ENCODE data around the gene GARS1.
"Not testable (repeated sequence)": the region's sequence is repeated elsewhere in the genome, so short reads cannot be mapped to it uniquely, and the experiment has no call there.

GARS1 gene

DNA sequence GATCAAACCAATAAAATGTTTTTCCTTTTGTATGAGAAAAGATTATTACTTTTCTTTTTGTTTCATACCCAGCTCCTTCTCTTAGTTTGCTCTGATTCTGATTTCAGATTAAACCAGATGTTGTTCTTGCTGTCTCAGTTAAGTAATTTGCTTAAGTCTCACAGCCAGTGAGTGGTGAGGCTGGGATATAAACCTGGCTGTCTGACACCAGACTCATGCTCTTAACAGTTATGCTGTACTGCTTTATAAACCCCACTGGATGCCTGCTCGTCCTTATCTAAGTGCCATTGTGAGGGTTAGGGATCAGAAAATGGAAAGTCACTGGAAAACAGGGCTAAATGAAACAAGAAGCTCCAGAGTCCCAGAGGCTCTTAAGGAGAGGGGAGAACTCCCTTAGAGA lies 24.3 kb downstream of the GARS1 start:
- peaks cover 19 to 36% of the 10 kb centered on the region in 2 donors for H3K36me3 ChIP-seq (ENCODE audit: control insufficient read depth in 2 of 2, insufficient read depth in 2 of 2, low read length in 2 of 2)

GRCh38 chr7:30625283-30625682 lies 30.6 kb downstream of the GARS1 start:
- no peak overlapping the region for H3K9ac ChIP-seq (ENCODE audit: low read length in 2 of 2)
- H3K9me3 ChIP-seq (ENCODE audit: control insufficient read depth in 2 of 2, low read length in 2 of 2), result no peaks in the 10 kb centered on the region
- H3K27ac ChIP-seq (ENCODE audit: low read length), result no peak overlapping the region
- peaks cover 30 to 52% of the 10 kb centered on the region in 2 donors for H3K36me3 ChIP-seq (ENCODE audit: control insufficient read depth in 2 of 2, insufficient read depth in 2 of 2, low read length in 2 of 2)
- no peaks in the 10 kb centered on the region for H3K4me1 ChIP-seq (ENCODE audit: control insufficient read depth, insufficient read depth, low read length)
- no peak overlapping the region for H3K4me3 ChIP-seq (ENCODE audit: low read length in 2 of 2)
- H3K27me3 ChIP-seq (ENCODE audit: control insufficient read depth in 1 of 2, insufficient read depth in 2 of 2, low read length in 2 of 2), result no peaks in the 10 kb centered on the region

More for the DNA sequence above, 24.3 kb downstream of the GARS1 start:
- Histone ChIP-seq H3K4me3 (ENCODE audit: low read length in 2 of 2) (no peak overlapping the region), H3K27me3 (ENCODE audit: control insufficient read depth in 1 of 2, insufficient read depth in 2 of 2, low read length in 2 of 2) (no peaks in the 10 kb centered on the region), H3K27ac (ENCODE audit: low read length) (no peak overlapping the region), H3K9ac (ENCODE audit: low read length in 2 of 2) (no peak overlapping the region), H3K9me3 (ENCODE audit: control insufficient read depth in 2 of 2, low read length in 2 of 2) (no peaks in the 10 kb centered on the region), H3K4me1 (ENCODE audit: control insufficient read depth, insufficient read depth, low read length) (no peaks in the 10 kb centered on the region)

DNA sequence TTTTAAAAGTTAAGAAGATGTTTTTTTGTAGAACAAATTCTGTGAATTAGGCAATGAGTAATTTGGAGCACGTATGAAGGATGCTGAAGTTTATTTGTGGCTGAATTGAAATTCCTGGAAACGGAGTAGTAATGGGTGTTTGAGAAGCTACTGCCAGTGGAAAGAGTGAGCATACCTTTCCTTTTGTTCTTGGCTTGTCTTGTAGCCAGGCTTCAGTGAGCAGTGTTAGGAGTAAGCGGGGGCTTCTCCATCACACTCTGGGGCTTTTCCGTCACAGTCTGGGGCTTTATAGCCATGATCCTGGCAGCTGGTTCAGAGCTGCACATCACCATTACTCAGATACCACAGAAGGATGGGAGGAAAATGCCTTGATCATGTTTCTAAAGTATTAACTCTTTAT lies 32.3 kb downstream of the GARS1 start:
- no peak overlapping the region for H3K27ac ChIP-seq (ENCODE audit: low read length)
- H3K27me3 ChIP-seq (ENCODE audit: control insufficient read depth in 1 of 2, insufficient read depth in 2 of 2, low read length in 2 of 2), result no peaks in the 10 kb centered on the region
- H3K36me3 ChIP-seq (ENCODE audit: control insufficient read depth in 2 of 2, insufficient read depth in 2 of 2, low read length in 2 of 2), result peaks cover 27 to 48% of the 10 kb centered on the region in 2 donors
- H3K4me3 ChIP-seq (ENCODE audit: low read length in 2 of 2), result no peak overlapping the region
- H3K9ac ChIP-seq (ENCODE audit: low read length in 2 of 2), result no peak overlapping the region
- no peaks in the 10 kb centered on the region for H3K9me3 ChIP-seq (ENCODE audit: control insufficient read depth in 2 of 2, low read length in 2 of 2)
- no peaks in the 10 kb centered on the region for H3K4me1 ChIP-seq (ENCODE audit: control insufficient read depth, insufficient read depth, low read length)

- no peak overlapping the region for H3K9ac ChIP-seq (ENCODE audit: low read length in 2 of 2)
- peaks cover 47 to 57% of the 10 kb centered on the region in 2 donors for H3K36me3 ChIP-seq (ENCODE audit: control insufficient read depth in 2 of 2, insufficient read depth in 2 of 2, low read length in 2 of 2)
- no peaks in the 10 kb centered on the region for H3K4me1 ChIP-seq (ENCODE audit: control insufficient read depth, insufficient read depth, low read length)
- no peak overlapping the region for H3K4me3 ChIP-seq (ENCODE audit: low read length in 2 of 2)
- H3K27me3 ChIP-seq (ENCODE audit: control insufficient read depth in 1 of 2, insufficient read depth in 2 of 2, low read length in 2 of 2), result no peaks in the 10 kb centered on the region
- no peak overlapping the region for H3K27ac ChIP-seq (ENCODE audit: low read length)
- no peaks in the 10 kb centered on the region for H3K9me3 ChIP-seq (ENCODE audit: control insufficient read depth in 2 of 2, low read length in 2 of 2)
Observed at GRCh38 chr7:30630986-30631385, 36.3 kb downstream of the GARS1 start.

- H3K36me3 ChIP-seq (ENCODE audit: control insufficient read depth in 2 of 2, insufficient read depth in 2 of 2, low read length in 2 of 2), result peaks cover 41 to 42% of the 10 kb centered on the region in 2 donors
Observed at GRCh38 chr7:30633223-30633622, 38.5 kb downstream of the GARS1 start.

GRCh38 chr7:30634193-30634626 lies 39.5 kb downstream of the GARS1 start:
- Histone ChIP-seq H3K4me3 (ENCODE audit: low read length in 2 of 2) (no peak overlapping the region), H3K27ac (ENCODE audit: low read length) (no peak overlapping the region), H3K9me3 (ENCODE audit: control insufficient read depth in 2 of 2, low read length in 2 of 2) (no peaks in the 10 kb centered on the region), H3K4me1 (ENCODE audit: control insufficient read depth, insufficient read depth, low read length) (no peaks in the 10 kb centered on the region), H3K9ac (ENCODE audit: low read length in 2 of 2) (no peak overlapping the region), H3K36me3 (ENCODE audit: control insufficient read depth in 2 of 2, insufficient read depth in 2 of 2, low read length in 2 of 2) (peaks cover 32 to 40% of the 10 kb centered on the region in 2 donors), H3K27me3 (ENCODE audit: control insufficient read depth in 1 of 2, insufficient read depth in 2 of 2, low read length in 2 of 2) (no peaks in the 10 kb centered on the region)

More at GRCh38 chr7:30633223-30633622, 38.5 kb downstream of the GARS1 start:
- Histone ChIP-seq H3K27ac (ENCODE audit: low read length) (no peak overlapping the region), H3K4me1 (ENCODE audit: control insufficient read depth, insufficient read depth, low read length) (no peaks in the 10 kb centered on the region), H3K4me3 (ENCODE audit: low read length in 2 of 2) (no peak overlapping the region), H3K27me3 (ENCODE audit: control insufficient read depth in 1 of 2, insufficient read depth in 2 of 2, low read length in 2 of 2) (no peaks in the 10 kb centered on the region), H3K9me3 (ENCODE audit: control insufficient read depth in 2 of 2, low read length in 2 of 2) (no peaks in the 10 kb centered on the region), H3K9ac (ENCODE audit: low read length in 2 of 2) (no peak overlapping the region)

GRCh38 chr7:30634634-30635201 lies 40.0 kb downstream of the GARS1 start:
- Histone ChIP-seq H3K9me3 (ENCODE audit: control insufficient read depth in 2 of 2, low read length in 2 of 2) (no peaks in the 10 kb centered on the region), H3K4me1 (ENCODE audit: control insufficient read depth, insufficient read depth, low read length) (no peaks in the 10 kb centered on the region), H3K36me3 (ENCODE audit: control insufficient read depth in 2 of 2, insufficient read depth in 2 of 2, low read length in 2 of 2) (peaks cover 28 to 35% of the 10 kb centered on the region in 2 donors), H3K9ac (ENCODE audit: low read length in 2 of 2) (no peak overlapping the region), H3K27ac (ENCODE audit: low read length) (no peak overlapping the region), H3K27me3 (ENCODE audit: control insufficient read depth in 1 of 2, insufficient read depth in 2 of 2, low read length in 2 of 2) (no peaks in the 10 kb centered on the region), H3K4me3 (ENCODE audit: low read length in 2 of 2) (no peak overlapping the region)

GRCh38 chr7:30635798-30636197 lies 41.1 kb downstream of the GARS1 start:
- Histone ChIP-seq H3K9ac (ENCODE audit: low read length in 2 of 2) (no peak overlapping the region), H3K27me3 (ENCODE audit: control insufficient read depth in 1 of 2, insufficient read depth in 2 of 2, low read length in 2 of 2) (no peaks in the 10 kb centered on the region), H3K36me3 (ENCODE audit: control insufficient read depth in 2 of 2, insufficient read depth in 2 of 2, low read length in 2 of 2) (peaks cover 28 to 34% of the 10 kb centered on the region in 2 donors), H3K9me3 (ENCODE audit: control insufficient read depth in 2 of 2, low read length in 2 of 2) (no peaks in the 10 kb centered on the region), H3K27ac (ENCODE audit: low read length) (no peak overlapping the region), H3K4me1 (ENCODE audit: control insufficient read depth, insufficient read depth, low read length) (no peaks in the 10 kb centered on the region), H3K4me3 (ENCODE audit: low read length in 2 of 2) (no peak overlapping the region)

DNA sequence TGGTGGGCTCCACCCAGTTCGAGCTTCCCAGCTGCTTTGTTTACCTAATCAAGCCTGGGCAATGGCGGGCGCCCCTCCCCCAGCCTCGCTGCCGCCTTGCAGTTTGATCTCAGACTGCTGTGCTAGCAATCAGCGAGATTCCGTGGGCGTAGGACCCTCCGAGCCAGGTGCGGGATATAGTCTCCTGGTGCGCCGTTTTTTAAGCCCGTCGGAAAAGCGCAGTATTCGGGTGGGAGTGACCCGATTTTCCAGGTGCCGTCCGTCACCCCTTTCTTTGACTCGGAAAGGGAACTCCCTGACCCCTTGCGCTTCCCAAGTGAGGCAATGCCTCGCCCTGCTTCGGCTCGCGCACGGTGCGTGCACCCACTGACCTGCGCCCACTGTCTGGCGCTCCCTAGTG lies 47.6 kb downstream of the GARS1 start:
- H3K27ac ChIP-seq (ENCODE audit: low read length); H3K27me3 ChIP-seq (ENCODE audit: control insufficient read depth in 1 of 2, insufficient read depth in 2 of 2, low read length in 2 of 2); H3K4me3 ChIP-seq (ENCODE audit: low read length in 2 of 2); H3K9ac ChIP-seq (ENCODE audit: low read length in 2 of 2); H3K36me3 ChIP-seq (ENCODE audit: control insufficient read depth in 2 of 2, insufficient read depth in 2 of 2, low read length in 2 of 2); H3K4me1 ChIP-seq (ENCODE audit: control insufficient read depth, insufficient read depth, low read length); H3K9me3 ChIP-seq (ENCODE audit: control insufficient read depth in 2 of 2, low read length in 2 of 2): not testable (repeated sequence)

DNA sequence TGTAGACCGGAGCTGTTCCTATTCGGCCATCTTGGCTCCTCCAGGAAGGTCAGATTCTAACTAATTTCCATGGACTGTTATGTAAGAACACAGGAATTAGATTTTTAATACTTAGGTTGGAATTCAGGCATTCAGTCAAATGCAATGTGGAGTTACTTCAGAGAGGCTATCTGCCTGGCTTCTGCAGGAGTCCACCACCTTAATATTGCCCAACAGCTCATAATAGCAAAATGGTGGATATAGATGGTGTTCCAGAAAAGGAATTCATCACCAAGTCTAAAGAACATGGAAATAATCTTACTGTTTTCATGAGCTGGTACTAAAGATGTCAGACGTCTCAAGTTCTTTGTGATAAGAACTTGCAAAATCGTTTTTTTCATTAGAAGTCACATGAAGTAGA lies 48.1 kb downstream of the GARS1 start:
- no peak overlapping the region for H3K27ac ChIP-seq (ENCODE audit: low read length)

GRCh38 chr7:30644286-30644955 lies 49.7 kb downstream of the GARS1 start:
- no peak overlapping the region for H3K27ac ChIP-seq (ENCODE audit: low read length)
- H3K27me3 ChIP-seq (ENCODE audit: control insufficient read depth in 1 of 2, insufficient read depth in 2 of 2, low read length in 2 of 2), result no peaks in the 10 kb centered on the region
- H3K9ac ChIP-seq (ENCODE audit: low read length in 2 of 2), result no peak overlapping the region

More for the DNA sequence above, 48.1 kb downstream of the GARS1 start:
- Histone ChIP-seq H3K9me3 (ENCODE audit: control insufficient read depth in 2 of 2, low read length in 2 of 2) (no peaks in the 10 kb centered on the region), H3K4me1 (ENCODE audit: control insufficient read depth, insufficient read depth, low read length) (no peaks in the 10 kb centered on the region), H3K27me3 (ENCODE audit: control insufficient read depth in 1 of 2, insufficient read depth in 2 of 2, low read length in 2 of 2) (no peaks in the 10 kb centered on the region), H3K36me3 (ENCODE audit: control insufficient read depth in 2 of 2, insufficient read depth in 2 of 2, low read length in 2 of 2) (peaks cover 0 to 3% of the 10 kb centered on the region in 2 donors), H3K9ac (ENCODE audit: low read length in 2 of 2) (no peak overlapping the region), H3K4me3 (ENCODE audit: low read length in 2 of 2) (no peak overlapping the region)

More at GRCh38 chr7:30644286-30644955, 49.7 kb downstream of the GARS1 start:
- H3K4me3 ChIP-seq (ENCODE audit: low read length in 2 of 2), result no peak overlapping the region
- no peaks in the 10 kb centered on the region for H3K4me1 ChIP-seq (ENCODE audit: control insufficient read depth, insufficient read depth, low read length)
- no peaks in the 10 kb centered on the region for H3K9me3 ChIP-seq (ENCODE audit: control insufficient read depth in 2 of 2, low read length in 2 of 2)
- H3K36me3 ChIP-seq (ENCODE audit: control insufficient read depth in 2 of 2, insufficient read depth in 2 of 2, low read length in 2 of 2), result peaks cover 0 to 3% of the 10 kb centered on the region in 2 donors
